Measurements from ENCODE around the gene COMMD1.

- no peak for TF ChIP-seq POLR2AphosphoS5 (IDR thresholded peaks at IDR 0.05; ENCODE audit: low read depth, low read length)
- TF ChIP-seq TAF1 (IDR thresholded peaks at IDR 0.05; ENCODE audit: borderline replicate concordance, insufficient read depth, low read length): no peak
- TF ChIP-seq REST (IDR thresholded peaks at IDR 0.05; ENCODE audit: insufficient read depth in 1 of 2, low read depth in 2 of 2, low read length in 2 of 2): no peak
- TF ChIP-seq SIN3A (IDR thresholded peaks at IDR 0.05; ENCODE audit: borderline replicate concordance, insufficient read depth, low read length): no peak
Observed at GRCh38 chr2:61887717-61888266, 17.7 kb upstream of the COMMD1 start.
